Lower leg skin (tissue), 3 donors: ENCODE results near the gene USP7.

Experiments used
- CTCF ChIP-seq, 3 donors: fragments of 450-650 bp; IDR thresholded peaks; one replicate each; pipeline ENCODE4 v1.5.1; 2016; ENCODE audit warnings: antibody characterized with exemption in 3 of 3, mild to moderate bottlenecking in 3 of 3, moderate library complexity in 2 of 3
- POLR2A ChIP-seq, 2 donors: fragments of 450-650 bp; IDR thresholded peaks; one replicate each; pipeline ENCODE4 v1.6.1; 2016 to 2017; ENCODE audit warnings: antibody characterized with exemption in 2 of 2, mild to moderate bottlenecking in 1 of 2, moderate library complexity in 1 of 2

- TF ChIP-seq CTCF (IDR thresholded peaks at IDR 0.05) (no peak), POLR2A (IDR thresholded peaks at IDR 0.05) (no peak)
These were observed 39.6 kb upstream of the USP7 start for GRCh38 chr16:9003322-9003721.
